Fibroblast of lung (primary cell): ENCODE results near the gene SCGB3A1. TPM values are rescaled to one million over a fixed set of nuclear protein-coding genes. Genes with fewer than 3 reads are reported as not detected.

ENCODE experiments used
- DNase-seq, 2 donors: peaks; one replicate each; pipeline versions ENCODE4 v3.0.0 to v3.0.0-alpha.2; 2010; ENCODE audit warnings: low read depth in 2 of 2
- H2AFZ ChIP-seq: 2 replicates; pipeline ENCODE4 v1.5.1; 2012; ENCODE audit warnings: low read length, control low read depth, inconsistent platforms
- H3K27ac ChIP-seq: 2 replicates; pipeline ENCODE4 v1.5.1; 2011; ENCODE audit warnings: low read length, control low read depth; ENCODE audit not compliant: insufficient read depth
- H3K27me3 ChIP-seq: 2 replicates; pipeline ENCODE4 v1.5.1; 2011; ENCODE audit warnings: mild to moderate bottlenecking, low read length; ENCODE audit not compliant: control insufficient read depth, insufficient read depth
- H3K36me3 ChIP-seq: 2 replicates; pipeline ENCODE4 v1.5.1; 2011; ENCODE audit warnings: low read length; ENCODE audit not compliant: control insufficient read depth, insufficient read depth
- H3K4me1 ChIP-seq: 2 replicates; pipeline ENCODE4 v1.5.1; 2011; ENCODE audit warnings: low read length; ENCODE audit not compliant: control insufficient read depth, insufficient read depth; ENCODE audit errors: extremely low read depth
- H3K4me2 ChIP-seq: 2 replicates; pipeline ENCODE4 v1.5.1; 2011; ENCODE audit warnings: low read length, control low read depth; ENCODE audit not compliant: insufficient read depth; ENCODE audit errors: extremely low read depth
- H3K4me3 ChIP-seq, 4 experiments: fragments of 200-600 bp in 1 of 4; sonication (generic) in 1 of 4; replicated peaks in 1 of 4; 2 replicates each; pipeline ENCODE4 v1.5.1; 2011 to 2016; ENCODE audit warnings: low read length in 4 of 4, low read depth in 3 of 4, mild to moderate bottlenecking in 3 of 4, control low read depth in 2 of 4, inconsistent platforms in 1 of 4, mixed read lengths in 1 of 4; ENCODE audit not compliant: insufficient read depth in 1 of 4; ENCODE audit errors: control extremely low read depth in 1 of 4
- H3K79me2 ChIP-seq: 2 replicates; pipeline ENCODE4 v1.5.1; 2012; ENCODE audit warnings: mild to moderate bottlenecking, low read length, inconsistent platforms; ENCODE audit not compliant: control insufficient read depth, insufficient read depth
- H3K9ac ChIP-seq: 2 replicates; pipeline ENCODE4 v1.5.1; 2011; ENCODE audit warnings: mild to moderate bottlenecking, low read length, control low read depth; ENCODE audit not compliant: insufficient read depth
- H3K9me3 ChIP-seq: 2 replicates; pipeline ENCODE4 v1.5.1; 2012; ENCODE audit warnings: low read depth, low read length; ENCODE audit not compliant: control insufficient read depth, insufficient read depth
- H4K20me1 ChIP-seq: 2 replicates; pipeline ENCODE4 v1.5.1; 2011; ENCODE audit warnings: low read length; ENCODE audit not compliant: control insufficient read depth, insufficient read depth; ENCODE audit errors: extremely low read depth
- CTCF ChIP-seq, 2 donors: IDR thresholded peaks in 1 of 2; conservative IDR thresholded peaks in 1 of 2; 1 replicate in 1 of 2; 2 replicates in 1 of 2; pipeline ENCODE4 v1.5.1; 2011 to 2012; ENCODE audit warnings: low read length in 2 of 2, control low read depth in 1 of 2, inconsistent platforms in 1 of 2, low read depth in 1 of 2, mild to moderate bottlenecking in 1 of 2
- EZH2 ChIP-seq: IDR thresholded peaks from 2 replicates; pipeline ENCODE4 v1.5.1; 2012; ENCODE audit warnings: low read length, control low read depth, mild to moderate bottlenecking; ENCODE audit errors: missing control alignments
- polyA plus RNA-seq, 2 donors: library from polyadenylated mRNA; depleted of rRNA in 1 of 2; stranded (reverse) in 1 of 2; unstranded in 1 of 2; fragments of >200 nt; gene quantifications; 2 replicates each; pipeline ENCODE4 v1.2.1, GENCODE V29; 2011 to 2012; ENCODE audit warnings: missing spikeins in 1 of 2
- total RNA-seq: library from RNA; depleted of rRNA; stranded (reverse); fragments of >200 nt; gene quantifications from 2 replicates; pipeline ENCODE4 v1.2.1, GENCODE V29; 2014

The SCGB3A1 gene
- total and polyA plus RNA-seq, 2 donors (not counting 1 experiment from before 2014, with no cell fraction given) = not detected

- TF ChIP-seq EZH2 (no peak), CTCF (conservative IDR thresholded peaks at IDR 0.05 in 1 of 2, IDR thresholded peaks at IDR 0.05 in 1 of 2; ENCODE audit: low read depth in 1 of 2, low read length in 2 of 2) (no peak)
- H2AFZ ChIP-seq = no peak overlapping the region
- no peaks in the 10 kb centered on the region for H3K79me2 ChIP-seq
- H3K4me3 ChIP-seq = no peak overlapping the region
- H3K27me3 ChIP-seq = no peaks in the 10 kb centered on the region
- no peaks in the 10 kb centered on the region for H3K36me3 ChIP-seq
- no peaks in the 10 kb centered on the region for H3K4me1 ChIP-seq
- H3K9ac ChIP-seq = no peak overlapping the region
- no peak for DNase-seq
- no peak overlapping the region for H3K27ac ChIP-seq
- H3K4me2 ChIP-seq = no peak overlapping the region
- H3K9me3 ChIP-seq = no peaks in the 10 kb centered on the region
- H4K20me1 ChIP-seq = no peaks in the 10 kb centered on the region
Measured at GRCh38 chr5:180613814-180614188, 22.5 kb upstream of the SCGB3A1 start.

GRCh38 chr5:180613188-180613813 is 22.0 kb upstream of the SCGB3A1 start:
- no peak overlapping the region for H2AFZ ChIP-seq
- H3K4me3 ChIP-seq = no peak overlapping the region
- no peaks in the 10 kb centered on the region for H4K20me1 ChIP-seq
- no peaks in the 10 kb centered on the region for H3K36me3 ChIP-seq
- TF ChIP-seq EZH2 = no peak
- no peak for TF ChIP-seq CTCF (conservative IDR thresholded peaks at IDR 0.05 in 1 of 2, IDR thresholded peaks at IDR 0.05 in 1 of 2; ENCODE audit: low read depth in 1 of 2, low read length in 2 of 2)
- H3K4me1 ChIP-seq = no peaks in the 10 kb centered on the region
- no peaks in the 10 kb centered on the region for H3K79me2 ChIP-seq
- H3K4me2 ChIP-seq = no peak overlapping the region
- no peaks in the 10 kb centered on the region for H3K9me3 ChIP-seq
- no peak overlapping the region for H3K27ac ChIP-seq
- no peak for DNase-seq
- no peaks in the 10 kb centered on the region for H3K27me3 ChIP-seq
- H3K9ac ChIP-seq = no peak overlapping the region

GRCh38 chr5:180612683-180613082 is 21.4 kb upstream of the SCGB3A1 start:
- DNase-seq = no peak
- no peak for TF ChIP-seq EZH2
- TF ChIP-seq CTCF (conservative IDR thresholded peaks at IDR 0.05 in 1 of 2, IDR thresholded peaks at IDR 0.05 in 1 of 2; ENCODE audit: low read depth in 1 of 2, low read length in 2 of 2) = no peak
- Histone ChIP-seq H3K9me3 (no peaks in the 10 kb centered on the region), H2AFZ (no peak overlapping the region), H3K27ac (no peak overlapping the region), H4K20me1 (no peaks in the 10 kb centered on the region), H3K4me3 (no peak overlapping the region), H3K4me1 (no peaks in the 10 kb centered on the region), H3K36me3 (no peaks in the 10 kb centered on the region), H3K9ac (no peak overlapping the region), H3K27me3 (no peaks in the 10 kb centered on the region), H3K79me2 (no peaks in the 10 kb centered on the region), H3K4me2 (no peak overlapping the region)
